Measurements from ENCODE around the gene CAPN10.

CAPN10 gene

DNA sequence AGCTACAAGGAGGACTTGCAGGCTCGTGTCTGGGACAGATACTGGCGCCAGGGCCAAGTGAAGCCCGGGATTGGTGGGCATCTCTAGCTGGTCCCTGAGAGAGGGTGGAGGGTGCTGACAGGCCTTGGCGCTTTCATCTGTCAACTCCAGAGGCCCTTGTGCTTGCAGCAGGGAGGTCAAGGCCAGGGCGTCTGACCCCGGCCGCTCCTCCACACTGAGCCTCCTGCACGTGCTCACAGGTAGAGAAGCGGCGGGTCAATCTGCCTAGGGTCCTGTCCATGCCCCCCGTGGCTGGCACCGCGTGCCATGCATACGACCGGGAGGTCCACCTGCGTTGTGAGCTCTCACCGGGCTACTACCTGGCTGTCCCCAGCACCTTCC, 9.5 kb downstream of the CAPN10 start:
- no peak for TF ChIP-seq GATA2 (IDR thresholded peaks at IDR 0.05; ENCODE audit: low read depth, low read length)
- TF ChIP-seq GATA3 (IDR thresholded peaks at IDR 0.05; ENCODE audit: low read depth, low read length) = no peak

DNA sequence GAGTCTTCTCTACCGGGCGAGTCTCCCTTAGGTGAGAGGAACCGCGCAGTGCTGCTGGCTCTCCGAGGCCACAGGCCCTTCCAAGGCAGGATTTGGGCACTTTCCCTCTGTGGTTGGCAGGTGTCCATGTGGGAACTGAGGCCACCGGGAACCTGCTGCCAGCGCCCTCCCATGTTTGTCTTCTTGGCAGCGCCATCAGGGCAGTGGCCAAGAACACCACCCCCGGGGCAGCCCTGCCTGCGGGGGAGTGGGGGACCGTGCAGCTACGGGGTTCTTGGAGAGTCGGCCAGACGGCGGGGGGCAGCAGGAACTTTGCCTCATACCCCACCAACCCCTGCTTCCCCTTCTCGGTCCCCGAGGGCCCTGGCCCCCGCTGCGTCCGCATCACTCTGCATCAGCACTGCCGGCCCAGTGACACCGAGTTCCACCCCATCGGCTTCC, 10.0 kb downstream of the CAPN10 start:
- no peak for TF ChIP-seq GATA3 (IDR thresholded peaks at IDR 0.05; ENCODE audit: low read depth, low read length)
- no peak for TF ChIP-seq GATA2 (IDR thresholded peaks at IDR 0.05; ENCODE audit: low read depth, low read length)

DNA sequence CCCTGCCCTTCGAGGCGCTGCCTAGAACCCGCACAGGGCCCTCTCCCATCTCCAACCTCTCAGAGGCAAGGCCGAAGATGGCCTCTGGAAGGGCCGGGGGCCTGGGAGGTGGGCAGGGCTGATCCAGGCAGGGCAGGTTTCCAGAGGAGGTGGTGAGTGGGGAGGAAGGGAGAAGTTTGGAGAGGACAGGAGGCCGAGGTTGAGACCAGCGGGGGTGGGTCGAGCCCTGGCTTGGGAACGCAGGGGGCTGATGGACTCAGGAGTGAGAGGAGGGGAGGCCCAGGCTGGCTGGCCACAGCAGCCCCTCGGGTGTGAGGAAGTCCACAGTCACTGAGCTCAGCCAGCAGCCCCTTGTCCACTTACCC, 10.5 kb downstream of the CAPN10 start:
- TF ChIP-seq GATA3 (IDR thresholded peaks at IDR 0.05; ENCODE audit: low read depth, low read length) = no peak
- no peak for TF ChIP-seq GATA2 (IDR thresholded peaks at IDR 0.05; ENCODE audit: low read depth, low read length)

DNA sequence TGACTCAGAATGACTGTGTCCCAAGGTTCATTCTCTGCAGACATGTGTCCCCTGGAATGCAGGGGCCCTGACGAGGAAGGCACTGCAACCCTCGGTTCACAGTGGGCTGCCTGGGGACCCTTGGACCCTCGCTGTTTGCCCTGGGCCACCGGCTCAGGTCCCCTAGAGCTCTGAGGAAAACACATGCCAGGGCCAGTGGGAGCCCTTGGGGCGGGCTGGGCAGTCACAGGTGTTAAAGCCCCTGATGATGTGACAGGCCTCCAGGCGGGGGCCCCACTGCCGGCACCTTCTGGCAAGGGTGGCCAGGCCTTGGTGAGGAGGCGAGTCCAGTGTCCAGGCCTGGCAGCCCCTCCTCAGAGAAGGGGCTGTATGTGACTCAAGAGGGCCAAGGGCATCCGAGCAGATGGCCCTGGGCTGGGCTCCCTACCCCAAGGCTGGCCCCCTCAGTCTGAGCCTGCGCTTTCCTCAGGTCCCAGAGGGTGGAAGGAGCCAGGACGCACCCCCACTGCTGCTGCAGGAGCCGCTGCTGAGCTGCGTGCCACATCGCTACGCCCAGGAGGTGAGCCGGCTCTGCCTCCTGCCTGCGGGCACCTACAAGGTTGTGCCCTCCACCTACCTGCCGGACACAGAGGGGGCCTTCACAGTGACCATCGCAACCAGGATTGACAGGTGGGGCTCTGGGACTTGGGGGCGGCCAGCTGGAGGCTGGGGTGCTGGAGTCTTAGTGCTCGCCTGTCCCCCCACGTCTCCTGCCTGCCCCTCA, 11.1 kb downstream of the CAPN10 start:
- no peak for TF ChIP-seq GATA3 (IDR thresholded peaks at IDR 0.05; ENCODE audit: low read depth, low read length)
- TF ChIP-seq GATA2 (IDR thresholded peaks at IDR 0.05; ENCODE audit: low read depth, low read length) = no peak

DNA sequence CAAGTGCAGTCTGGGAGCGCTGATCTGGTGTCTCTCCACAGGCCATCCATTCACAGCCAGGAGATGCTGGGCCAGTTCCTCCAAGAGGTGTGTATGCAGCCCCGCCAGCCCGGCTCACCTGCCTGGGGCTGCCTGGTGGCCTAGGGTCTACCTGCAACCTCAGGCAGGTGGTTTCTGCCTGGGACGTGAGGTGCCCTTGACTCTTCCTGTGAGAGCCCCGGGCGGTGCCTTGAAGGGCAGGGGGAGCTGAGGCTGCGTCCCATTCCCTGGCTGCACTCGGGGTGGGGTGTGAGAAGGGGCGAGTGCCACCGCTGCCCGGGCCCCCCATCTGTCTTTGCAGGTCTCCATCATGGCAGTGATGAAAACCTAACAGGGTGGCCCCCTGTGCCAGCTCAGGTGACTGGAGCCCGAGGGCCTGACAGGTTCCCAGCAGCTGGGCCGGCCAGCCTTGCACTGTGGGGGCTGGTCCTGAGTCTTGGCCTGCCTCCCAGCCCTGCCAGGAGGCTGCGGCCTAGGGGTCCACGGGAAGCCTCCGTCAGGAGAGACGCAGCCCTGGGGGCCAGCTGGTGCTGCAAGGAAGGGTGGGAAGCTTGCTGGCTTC, 11.9 kb downstream of the CAPN10 start:
- TF ChIP-seq GATA2 (IDR thresholded peaks at IDR 0.05; ENCODE audit: low read depth, low read length) = no peak
- TF ChIP-seq GATA3 (IDR thresholded peaks at IDR 0.05; ENCODE audit: low read depth, low read length) = no peak

DNA sequence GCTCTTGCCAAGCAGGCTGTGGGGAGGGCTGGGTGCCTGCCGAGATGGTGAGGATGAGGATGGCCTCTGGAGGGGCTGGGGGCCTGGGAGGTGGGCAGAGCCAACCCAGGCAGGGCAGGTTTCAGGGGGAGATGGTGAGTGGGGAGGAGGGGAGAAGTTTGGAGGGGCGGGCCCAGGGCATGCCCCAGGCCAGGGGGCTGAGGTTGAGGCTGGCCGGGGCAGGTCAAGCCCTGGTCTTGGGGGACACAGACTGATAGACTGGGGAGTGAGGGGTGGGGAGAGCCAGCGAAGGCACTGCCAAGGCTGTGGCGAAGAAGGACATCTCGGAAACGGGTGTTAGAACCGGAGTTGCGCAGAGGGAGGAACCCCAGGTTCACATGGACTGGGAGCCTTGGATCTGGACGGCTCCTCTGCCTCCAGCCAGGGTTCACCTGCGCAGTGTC, 12.6 kb downstream of the CAPN10 start:
- TF ChIP-seq GATA2 (IDR thresholded peaks at IDR 0.05; ENCODE audit: low read depth, low read length) (no peak), GATA3 (IDR thresholded peaks at IDR 0.05; ENCODE audit: low read depth, low read length) (no peak)

DNA sequence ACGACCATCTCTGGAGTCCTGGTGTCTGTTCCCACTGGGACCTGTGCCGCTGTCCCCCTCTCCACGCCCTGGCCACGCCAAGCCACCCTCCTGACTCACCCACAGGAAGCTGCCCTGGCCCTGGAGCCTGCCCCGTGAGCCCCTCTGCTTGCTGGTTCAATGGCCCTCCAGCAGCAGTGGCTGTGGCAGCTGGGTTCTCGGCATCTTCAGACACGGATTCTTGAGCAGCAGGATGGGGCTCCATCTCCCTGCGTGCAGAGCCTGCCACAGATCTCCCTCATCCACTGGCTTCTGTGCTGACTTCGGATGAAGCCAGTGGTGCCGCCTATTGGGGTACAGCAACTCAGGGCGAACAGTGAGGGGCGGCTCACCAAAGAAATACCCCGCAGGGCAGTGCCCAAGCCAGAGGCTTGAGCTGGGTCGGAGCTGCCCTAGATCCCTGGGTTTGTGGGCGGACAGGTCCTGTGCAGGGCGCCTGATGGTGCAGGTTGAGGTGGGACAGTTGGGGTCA, 14.0 kb downstream of the CAPN10 start:
- no peak for TF ChIP-seq GATA3 (IDR thresholded peaks at IDR 0.05; ENCODE audit: low read depth, low read length)
- no peak for TF ChIP-seq GATA2 (IDR thresholded peaks at IDR 0.05; ENCODE audit: low read depth, low read length)

DNA sequence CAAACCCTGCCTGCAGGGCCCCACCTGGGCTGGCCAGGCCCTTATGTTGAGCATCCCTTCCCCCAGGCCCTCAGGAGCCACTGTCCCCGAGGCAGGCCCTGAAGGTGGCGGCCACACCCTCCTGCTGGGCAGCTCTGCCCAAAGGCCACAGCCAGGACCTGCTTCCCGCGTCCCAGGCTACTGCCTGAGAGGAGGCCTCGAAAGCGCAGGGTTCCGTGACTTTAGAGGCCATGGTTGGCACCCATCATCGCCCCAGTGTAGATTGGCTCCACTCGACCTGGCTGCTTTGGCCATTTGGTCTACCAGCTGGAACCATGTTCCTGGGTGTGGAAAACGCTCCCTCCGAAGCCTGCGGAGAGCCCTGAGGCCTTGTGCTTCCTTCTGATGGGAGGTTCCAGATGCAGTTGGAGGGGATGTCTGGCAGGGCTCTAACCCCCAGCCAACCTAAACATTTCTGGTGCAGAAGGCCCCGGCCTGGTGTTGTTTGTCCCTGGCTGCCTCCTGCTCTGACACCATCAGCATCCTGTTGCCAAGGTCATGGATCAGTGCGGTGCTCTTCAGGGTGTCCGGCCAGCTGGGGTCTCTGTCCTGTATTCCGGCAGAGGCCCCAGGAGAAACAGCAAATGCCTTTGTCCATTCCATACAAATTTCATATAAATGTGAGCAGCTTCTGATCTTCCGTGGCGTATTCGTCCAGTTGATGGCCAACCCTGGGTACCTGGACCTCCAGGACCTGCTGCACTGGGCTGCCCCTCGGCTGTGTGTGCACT, 14.7 kb downstream of the CAPN10 start:
- no peak for TF ChIP-seq GATA2 (IDR thresholded peaks at IDR 0.05; ENCODE audit: low read depth, low read length)
- TF ChIP-seq GATA3 (IDR thresholded peaks at IDR 0.05; ENCODE audit: low read depth, low read length) = no peak

DNA sequence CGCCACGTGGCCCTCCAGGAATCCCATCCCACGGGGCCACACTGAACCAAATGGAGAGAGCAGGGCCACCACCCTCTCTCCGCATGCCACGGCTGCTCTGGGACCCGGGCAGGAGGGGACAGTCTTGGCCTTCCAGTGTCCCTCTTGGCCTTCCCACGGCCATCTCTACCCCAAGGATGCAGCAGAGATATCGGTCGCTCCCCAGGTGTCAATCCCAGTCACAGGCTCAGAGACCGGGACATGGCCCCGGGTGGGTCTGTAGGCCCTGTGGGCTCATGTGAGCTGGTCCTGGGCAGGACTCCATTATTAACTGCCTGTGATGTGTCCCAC, 15.3 kb downstream of the CAPN10 start:
- TF ChIP-seq GATA2 (IDR thresholded peaks at IDR 0.05; ENCODE audit: low read depth, low read length) (no peak), GATA3 (IDR thresholded peaks at IDR 0.05; ENCODE audit: low read depth, low read length) (no peak)

DNA sequence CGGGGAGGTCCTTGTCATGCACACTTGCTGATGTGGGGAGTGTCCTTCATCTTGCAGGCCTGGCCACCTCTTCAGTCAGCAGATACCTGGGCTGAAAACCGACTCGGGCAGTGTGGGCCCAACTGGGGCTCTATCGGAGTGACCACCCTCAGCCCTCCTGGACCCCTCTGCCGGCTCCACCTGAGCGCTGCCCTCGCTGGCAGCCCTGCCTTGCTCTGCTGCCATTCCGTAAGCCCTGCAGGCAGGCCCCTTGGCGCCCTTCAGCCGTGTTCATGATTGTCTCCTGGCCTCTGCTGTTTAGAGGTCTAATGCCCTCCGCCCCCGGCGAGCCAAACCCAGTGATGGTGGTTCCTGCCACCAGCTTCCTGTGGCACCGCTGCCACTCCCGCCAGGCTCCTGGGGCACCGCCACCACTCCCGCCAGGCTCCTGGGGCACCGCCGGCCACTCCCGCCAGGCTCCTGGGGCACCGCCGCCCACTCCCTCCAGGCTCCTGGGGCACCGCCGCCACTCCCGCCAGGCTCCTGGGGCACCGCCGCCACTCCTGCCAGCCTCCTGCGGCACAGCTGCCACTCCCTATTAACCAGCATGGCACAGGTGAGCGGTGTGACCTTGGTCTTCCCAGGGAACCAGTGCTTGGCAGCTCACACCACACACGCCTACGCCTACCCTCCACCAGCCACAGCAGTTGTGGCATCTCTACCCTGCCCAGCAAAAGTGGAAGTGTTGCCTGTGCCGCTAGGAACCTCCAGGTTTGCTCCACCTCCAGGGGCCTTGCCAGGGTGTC, 15.9 kb downstream of the CAPN10 start:
- no peak for TF ChIP-seq GATA2 (IDR thresholded peaks at IDR 0.05; ENCODE audit: low read depth, low read length)
- no peak for TF ChIP-seq GATA3 (IDR thresholded peaks at IDR 0.05; ENCODE audit: low read depth, low read length)

DNA sequence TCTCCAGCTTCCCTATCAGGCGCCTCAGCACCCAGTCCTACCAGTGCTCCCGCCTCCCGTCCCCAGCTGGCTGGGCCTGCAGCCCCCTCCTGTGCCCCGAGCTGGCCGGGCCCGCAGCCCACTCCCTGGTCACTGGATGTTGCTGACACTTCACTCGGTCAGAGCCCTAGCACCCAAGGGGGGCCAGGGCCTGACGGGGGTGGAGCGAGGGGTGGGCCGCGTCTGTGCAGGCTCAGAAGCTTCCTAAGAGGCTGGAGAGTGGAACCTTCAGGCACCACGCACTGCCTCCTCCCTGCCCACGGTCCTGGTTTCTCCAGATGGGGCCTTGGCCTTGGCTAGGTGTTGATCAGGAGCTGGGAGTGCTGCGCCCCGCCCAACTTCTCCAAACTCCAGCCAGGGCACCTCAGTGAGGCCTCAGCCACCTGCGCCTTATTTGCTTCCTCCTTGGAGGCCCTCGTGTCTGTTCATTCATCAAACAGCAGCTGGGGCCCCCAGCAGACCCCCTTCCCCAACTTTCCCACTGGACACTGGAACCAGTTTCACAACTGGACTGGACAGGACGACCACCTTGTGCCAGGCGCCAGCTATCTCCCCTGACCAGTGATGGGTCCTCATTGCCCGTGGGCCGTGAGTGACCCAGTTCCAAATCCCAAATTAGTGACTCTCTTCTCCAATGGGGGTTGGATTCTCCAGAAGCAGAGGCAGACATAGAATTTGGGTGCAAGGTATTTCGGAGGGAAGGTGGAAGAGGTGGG, 16.7 kb downstream of the CAPN10 start:
- TF ChIP-seq GATA2 (IDR thresholded peaks at IDR 0.05; ENCODE audit: low read depth, low read length) (no peak), GATA3 (IDR thresholded peaks at IDR 0.05; ENCODE audit: low read depth, low read length) (no peak)

DNA sequence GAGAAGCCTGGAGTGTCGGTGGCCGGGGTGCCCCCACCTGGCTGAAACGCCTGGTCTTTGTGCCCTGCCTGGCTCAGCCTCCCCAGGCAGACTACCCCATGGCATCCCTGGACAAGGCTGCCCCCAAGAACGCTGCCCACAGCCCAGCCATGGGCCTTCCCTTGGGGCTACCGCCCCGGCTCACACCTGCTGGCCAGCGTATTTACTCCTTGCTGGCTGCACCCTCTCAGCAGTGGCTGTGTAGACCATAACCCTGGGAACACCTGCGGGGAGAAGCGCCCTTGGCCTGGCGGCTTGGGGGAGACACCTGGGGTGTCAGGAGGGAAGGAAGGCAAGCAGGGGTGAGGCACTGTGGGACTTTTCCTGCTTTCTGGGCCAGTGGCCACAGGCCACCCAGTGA, 17.3 kb downstream of the CAPN10 start:
- TF ChIP-seq GATA2 (IDR thresholded peaks at IDR 0.05; ENCODE audit: low read depth, low read length) (no peak), GATA3 (IDR thresholded peaks at IDR 0.05; ENCODE audit: low read depth, low read length) (no peak)

DNA sequence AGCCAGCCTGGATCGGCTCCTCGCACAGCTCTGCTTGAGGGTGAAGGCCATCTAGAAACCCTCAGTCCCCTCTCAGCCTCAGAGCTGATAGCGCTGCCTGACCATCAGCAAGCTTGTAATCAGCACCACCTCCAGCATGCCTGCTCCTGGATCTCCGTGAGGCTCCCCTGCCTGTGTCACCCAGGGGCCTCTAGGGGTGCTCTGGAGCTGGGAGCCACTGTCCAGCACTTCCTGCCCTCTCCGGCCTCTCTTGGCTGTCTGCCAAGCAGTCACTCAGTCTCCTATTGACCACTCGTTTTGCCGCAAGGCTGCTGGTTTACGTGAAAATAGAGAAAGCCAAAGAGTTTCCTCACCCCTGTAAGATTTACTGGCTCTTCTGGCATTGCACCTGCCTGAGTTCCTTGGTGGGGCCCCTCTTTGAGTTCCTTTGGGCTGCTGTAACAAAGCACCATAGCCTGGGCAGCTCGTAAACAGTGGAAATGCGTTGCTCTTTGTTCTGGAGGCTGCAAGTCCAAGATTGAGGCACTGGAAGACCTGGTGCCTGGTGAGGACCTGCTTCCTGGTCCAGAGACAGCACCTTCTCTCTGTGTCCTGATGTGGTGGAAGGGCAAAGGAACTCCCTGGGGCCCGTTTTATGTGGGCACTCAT, 17.9 kb downstream of the CAPN10 start:
- TF ChIP-seq GATA2 (IDR thresholded peaks at IDR 0.05; ENCODE audit: low read depth, low read length) (no peak), GATA3 (IDR thresholded peaks at IDR 0.05; ENCODE audit: low read depth, low read length) (no peak)

Measured in SH-SY5Y (cell line).